Measurements from ENCODE around the gene SPPL2A.

GRCh38 chr15:50813865-50814264 is 48.4 kb upstream of the SPPL2A start:
- TF ChIP-seq EZH2 (IDR thresholded peaks at IDR 0.05) (no peak), CTCF (IDR thresholded peaks at IDR 0.05 in 2 of 3, conservative IDR thresholded peaks at IDR 0.05 in 1 of 3; ENCODE audit: borderline replicate concordance in 1 of 3, insufficient read depth in 1 of 3, low read depth in 2 of 3, low read length in 2 of 3) (no peak), ZBTB33 (IDR thresholded peaks at IDR 0.05; ENCODE audit: extremely low read depth, insufficient replicate concordance, low read length) (no peak), POLR2AphosphoS5 (IDR thresholded peaks at IDR 0.05; ENCODE audit: low read depth, low read length) (no peak), EZH2phosphoT487 (IDR thresholded peaks at IDR 0.05; ENCODE audit: borderline replicate concordance) (no peak), POLR2A (IDR thresholded peaks at IDR 0.05; ENCODE audit: borderline replicate concordance, extremely low read depth, insufficient read depth, insufficient read length) (no peak)

Data from HCT116 (cell line).